K562 (cell line): ENCODE results near the gene IL37. TPM values are rescaled to one million over a fixed set of nuclear protein-coding genes. Genes with fewer than 3 reads are reported as not detected.

Experiments
- GABPB1 ChIP-seq: sonication (generic); formaldehyde crosslinking; IDR thresholded peaks from 2 replicates; pipeline ENCODE4 v1.8.0; 2022; ENCODE audit warnings: mild to moderate bottlenecking, missing genetic modification reagents
- HLTF ChIP-seq: fragments of 450-650 bp; IDR thresholded peaks from 2 replicates; pipeline ENCODE4 v1.6.1; 2016
- HNRNPUL1 ChIP-seq: fragments of 200-400 bp; formaldehyde crosslinking; IDR thresholded peaks from 2 replicates; pipeline ENCODE4 v1.6.1; 2017; ENCODE audit warnings: low read length
- IRF2 ChIP-seq: sonication (generic); formaldehyde crosslinking; IDR thresholded peaks from 2 replicates; pipeline ENCODE4 v1.8.1; 2022; ENCODE audit warnings: mild to moderate bottlenecking, missing genetic modification reagents
- L3MBTL2 ChIP-seq: fragments of 450-650 bp; IDR thresholded peaks from 2 replicates; pipeline ENCODE4 v1.6.1; 2016; ENCODE audit warnings: mild to moderate bottlenecking, moderate library complexity
- NELFE ChIP-seq: IDR thresholded peaks from 2 replicates; pipeline ENCODE4 v1.6.1; 2011; ENCODE audit warnings: mild to moderate bottlenecking; ENCODE audit not compliant: insufficient read depth, insufficient read length
- RAD21 ChIP-seq, 2 experiments: fragments of 250-450 bp in 1 of 2; fragments of 450-650 bp in 1 of 2; sonication (Bioruptor Pico) in 1 of 2; formaldehyde crosslinking in 1 of 2; IDR thresholded peaks in 1 of 2; conservative IDR thresholded peaks in 1 of 2; 2 replicates each; pipeline versions ENCODE4 v1.4.0 to v1.8.0; 2020 to 2022; ENCODE audit warnings: mild to moderate bottlenecking in 2 of 2, moderate library complexity in 1 of 2
- RBM39 ChIP-seq: fragments of 200-400 bp; formaldehyde crosslinking; optimal IDR thresholded peaks from 2 replicates; pipeline ENCODE3; 2018; ENCODE audit warnings: low read depth, low read length
- XRCC5 ChIP-seq: fragments of 200-400 bp; formaldehyde crosslinking; IDR thresholded peaks from 2 replicates; pipeline ENCODE4 v1.6.1; 2017; ENCODE audit warnings: low read depth, mild to moderate bottlenecking, low read length
- ZNF133 ChIP-seq: fragments of 250-450 bp; sonication (Bioruptor Pico); IDR thresholded peaks from 2 replicates; pipeline ENCODE4 v1.4.0; 2020; ENCODE audit warnings: mild to moderate bottlenecking
- ZNF707 ChIP-seq: fragments of 250-450 bp; sonication (Bioruptor Pico); conservative IDR thresholded peaks from 2 replicates; pipeline ENCODE4 v1.8.0; 2022; ENCODE audit warnings: inconsistent platforms, mild to moderate bottlenecking, moderate library complexity
- ZNF785 ChIP-seq: fragments of 250-450 bp; sonication (Bioruptor Pico); IDR thresholded peaks from 2 replicates; pipeline ENCODE4 v1.4.0; 2020; ENCODE audit warnings: mild to moderate bottlenecking
- polyA plus RNA-seq, 8 experiments: library from polyadenylated mRNA; depleted of rRNA in 4 of 8; stranded (reverse) in 5 of 8; unstranded in 3 of 8; fragments of >200 nt; fragmentation: Nextera tagmentation in 2 of 8; fragmentation: Illumina TruSeq in 1 of 8; extraction: Ambion mirVana in 2 of 8; extraction: Trizol in 1 of 8; gene quantifications; 2 replicates each; pipeline versions ENCODE4 v1.2.1 to v1.2.3, GENCODE V29; 2011 to 2014; ENCODE audit warnings: inconsistent platforms in 1 of 8, missing spikeins in 1 of 8
- total RNA-seq, 7 experiments: library from RNA; depleted of rRNA in 6 of 7; stranded (reverse); fragments of >200 nt in 6 of 7; fragmentation: Illumina TruSeq in 2 of 7; extraction: Trizol in 2 of 7; gene quantifications; 2 replicates each; pipeline versions ENCODE4 v1.2.1 to v1.2.3, GENCODE V29; 2011 to 2021; ENCODE audit warnings: low replicate concordance in 1 of 7
- TF ChIP-seq, protein P1 (sequence below): sonication (generic); formaldehyde crosslinking; IDR thresholded peaks from 2 replicates; pipeline ENCODE4 v1.8.1; 2023; ENCODE audit warnings: mild to moderate bottlenecking, missing genetic modification reagents
- TF ChIP-seq, protein P2 (sequence below), 2 experiments: fragments of 450-650 bp in 1 of 2; sonication (generic) in 1 of 2; formaldehyde crosslinking in 1 of 2; IDR thresholded peaks in 1 of 2; conservative IDR thresholded peaks in 1 of 2; 2 replicates each; pipeline versions ENCODE4 v1.6.1 to v1.8.1; 2016 to 2023; ENCODE audit warnings: mild to moderate bottlenecking in 2 of 2, moderate library complexity in 2 of 2, inconsistent platforms in 1 of 2, missing genetic modification reagents in 1 of 2
- TF ChIP-seq, protein P3 (sequence below): sonication (generic); formaldehyde crosslinking; IDR thresholded peaks from 2 replicates; pipeline ENCODE4 v1.9.0; 2022; ENCODE audit warnings: mild to moderate bottlenecking, missing genetic modification reagents
- TF ChIP-seq, protein P4 (sequence below): fragments of 450-650 bp; IDR thresholded peaks from 2 replicates; pipeline ENCODE4 v1.6.1; 2014; ENCODE audit warnings: low read depth, mild to moderate bottlenecking, moderate library complexity, borderline replicate concordance
- TF ChIP-seq, protein P5 (sequence below): IDR thresholded peaks from 2 replicates; pipeline ENCODE4 v1.6.1; 2011; ENCODE audit not compliant: insufficient read length; ENCODE audit errors: extremely low read depth

IL37 gene
- total and polyA plus RNA-seq, 9 of the 15 experiments (the other 6 are each of a cell fraction or from before 2014, with no cell fraction given), result not detected

DNA sequence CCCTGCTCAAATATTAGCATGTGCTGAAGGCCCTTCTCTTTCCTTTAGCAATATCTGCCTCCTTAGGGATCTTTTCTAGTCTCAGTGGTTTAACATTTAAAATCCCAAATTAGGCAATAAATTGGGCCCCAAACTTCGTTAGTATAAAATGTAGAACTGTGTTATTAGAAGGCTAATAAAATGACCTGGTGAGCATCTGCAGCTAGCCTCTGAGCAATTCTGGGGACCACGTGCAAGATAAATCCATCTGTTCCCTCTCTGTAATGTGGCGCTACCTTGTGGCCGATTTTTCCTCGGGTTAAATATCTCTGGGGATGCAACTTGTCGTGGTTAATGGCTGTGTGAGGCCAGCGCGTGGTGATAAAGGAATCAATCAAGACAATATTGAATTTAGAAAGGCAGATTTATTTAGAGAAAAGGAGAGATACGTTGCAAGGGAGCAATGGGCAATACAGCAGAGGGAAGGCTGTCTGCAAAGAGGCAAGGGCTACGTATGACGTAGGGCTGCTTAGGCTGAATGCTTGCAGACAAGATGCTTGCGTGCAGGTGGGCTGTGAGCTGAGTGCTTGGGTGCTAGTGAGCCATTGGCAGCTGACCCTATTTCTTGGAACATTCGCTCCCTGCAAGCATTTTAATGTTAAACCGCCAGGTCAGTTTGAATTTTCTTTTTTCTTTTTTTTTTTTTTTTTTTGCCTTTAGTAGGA lies 48.3 kb downstream of the IL37 start (continued):
- TF ChIP-seq NELFE (no peak), L3MBTL2 (peak; percentile 61), ZNF785 (CRISPR knock-in tag) (no peak), ZNF133 (CRISPR knock-in tag) (no peak), HLTF (no peak), HNRNPUL1 (no peak), ZNF707 (CRISPR knock-in tag) (no peak), RAD21 (CRISPR knock-in tag; conservative IDR thresholded peaks at IDR 0.05 in 1 of 2, IDR thresholded peaks at IDR 0.05 in 1 of 2) (0 out of 4 replicates have a peak, but pooled peaks of 1 of the 2 experiments have one; percentile 0), XRCC5 (0 out of 2 replicates have a peak, but pooled peaks have one; percentile 53), GABPB1 (CRISPR knock-in tag) (no peak), IRF2 (CRISPR knock-in tag) (no peak), RBM39 (no peak)
- TF ChIP-seq, protein P1, sequence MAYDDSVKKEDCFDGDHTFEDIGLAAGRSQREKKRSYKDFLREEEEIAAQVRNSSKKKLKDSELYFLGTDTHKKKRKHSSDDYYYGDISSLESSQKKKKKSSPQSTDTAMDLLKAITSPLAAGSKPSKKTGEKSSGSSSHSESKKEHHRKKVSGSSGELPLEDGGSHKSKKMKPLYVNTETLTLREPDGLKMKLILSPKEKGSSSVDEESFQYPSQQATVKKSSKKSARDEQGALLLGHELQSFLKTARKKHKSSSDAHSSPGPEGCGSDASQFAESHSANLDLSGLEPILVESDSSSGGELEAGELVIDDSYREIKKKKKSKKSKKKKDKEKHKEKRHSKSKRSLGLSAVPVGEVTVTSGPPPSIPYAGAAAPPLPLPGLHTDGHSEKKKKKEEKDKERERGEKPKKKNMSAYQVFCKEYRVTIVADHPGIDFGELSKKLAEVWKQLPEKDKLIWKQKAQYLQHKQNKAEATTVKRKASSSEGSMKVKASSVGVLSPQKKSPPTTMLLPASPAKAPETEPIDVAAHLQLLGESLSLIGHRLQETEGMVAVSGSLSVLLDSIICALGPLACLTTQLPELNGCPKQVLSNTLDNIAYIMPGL (CRISPR knock-in tag), result no peak
- TF ChIP-seq, protein P2, sequence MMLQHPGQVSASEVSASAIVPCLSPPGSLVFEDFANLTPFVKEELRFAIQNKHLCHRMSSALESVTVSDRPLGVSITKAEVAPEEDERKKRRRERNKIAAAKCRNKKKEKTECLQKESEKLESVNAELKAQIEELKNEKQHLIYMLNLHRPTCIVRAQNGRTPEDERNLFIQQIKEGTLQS (IDR thresholded peaks at IDR 0.05), result no peak
- TF ChIP-seq, protein P2 (CRISPR knock-in tag; conservative IDR thresholded peaks at IDR 0.05), result no peak
- TF ChIP-seq, protein P3, sequence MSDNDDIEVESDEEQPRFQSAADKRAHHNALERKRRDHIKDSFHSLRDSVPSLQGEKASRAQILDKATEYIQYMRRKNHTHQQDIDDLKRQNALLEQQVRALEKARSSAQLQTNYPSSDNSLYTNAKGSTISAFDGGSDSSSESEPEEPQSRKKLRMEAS (CRISPR knock-in tag), result peak; percentile 31; the same call in 1 of the 2 replicates
- TF ChIP-seq, protein P4, sequence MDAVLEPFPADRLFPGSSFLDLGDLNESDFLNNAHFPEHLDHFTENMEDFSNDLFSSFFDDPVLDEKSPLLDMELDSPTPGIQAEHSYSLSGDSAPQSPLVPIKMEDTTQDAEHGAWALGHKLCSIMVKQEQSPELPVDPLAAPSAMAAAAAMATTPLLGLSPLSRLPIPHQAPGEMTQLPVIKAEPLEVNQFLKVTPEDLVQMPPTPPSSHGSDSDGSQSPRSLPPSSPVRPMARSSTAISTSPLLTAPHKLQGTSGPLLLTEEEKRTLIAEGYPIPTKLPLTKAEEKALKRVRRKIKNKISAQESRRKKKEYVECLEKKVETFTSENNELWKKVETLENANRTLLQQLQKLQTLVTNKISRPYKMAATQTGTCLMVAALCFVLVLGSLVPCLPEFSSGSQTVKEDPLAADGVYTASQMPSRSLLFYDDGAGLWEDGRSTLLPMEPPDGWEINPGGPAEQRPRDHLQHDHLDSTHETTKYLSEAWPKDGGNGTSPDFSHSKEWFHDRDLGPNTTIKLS, result no peak
- TF ChIP-seq, protein P5, sequence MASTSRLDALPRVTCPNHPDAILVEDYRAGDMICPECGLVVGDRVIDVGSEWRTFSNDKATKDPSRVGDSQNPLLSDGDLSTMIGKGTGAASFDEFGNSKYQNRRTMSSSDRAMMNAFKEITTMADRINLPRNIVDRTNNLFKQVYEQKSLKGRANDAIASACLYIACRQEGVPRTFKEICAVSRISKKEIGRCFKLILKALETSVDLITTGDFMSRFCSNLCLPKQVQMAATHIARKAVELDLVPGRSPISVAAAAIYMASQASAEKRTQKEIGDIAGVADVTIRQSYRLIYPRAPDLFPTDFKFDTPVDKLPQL, result no peak
